Measurements from ENCODE around the gene BRICD5.

BRICD5 gene

DNA sequence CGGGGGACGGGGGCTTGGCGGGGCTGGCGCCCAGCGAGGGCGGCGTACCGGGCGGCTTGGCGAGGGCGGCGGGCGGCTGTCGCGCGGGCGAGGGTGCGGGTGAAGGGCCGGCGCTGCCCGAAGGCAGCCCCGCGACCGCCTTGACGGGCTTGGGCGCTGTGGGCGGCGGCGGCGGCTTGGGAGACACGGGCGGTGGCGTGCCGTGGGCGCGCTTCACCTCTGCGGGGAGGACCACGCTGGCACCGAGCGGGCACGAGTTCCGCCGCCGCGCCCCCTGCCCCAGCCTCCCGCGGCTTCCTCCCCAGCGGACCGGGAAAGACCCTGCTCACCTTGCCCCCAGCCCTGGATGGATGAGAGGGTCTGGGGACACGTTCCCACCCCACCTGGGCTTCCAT is 31.6 kb downstream of the BRICD5 start:
- DNase-seq, result no peak

- peak; percentile 69 for DNase-seq
Measured at GRCh38 chr16:2178321-2179106, 32.1 kb downstream of the BRICD5 start.

DNA sequence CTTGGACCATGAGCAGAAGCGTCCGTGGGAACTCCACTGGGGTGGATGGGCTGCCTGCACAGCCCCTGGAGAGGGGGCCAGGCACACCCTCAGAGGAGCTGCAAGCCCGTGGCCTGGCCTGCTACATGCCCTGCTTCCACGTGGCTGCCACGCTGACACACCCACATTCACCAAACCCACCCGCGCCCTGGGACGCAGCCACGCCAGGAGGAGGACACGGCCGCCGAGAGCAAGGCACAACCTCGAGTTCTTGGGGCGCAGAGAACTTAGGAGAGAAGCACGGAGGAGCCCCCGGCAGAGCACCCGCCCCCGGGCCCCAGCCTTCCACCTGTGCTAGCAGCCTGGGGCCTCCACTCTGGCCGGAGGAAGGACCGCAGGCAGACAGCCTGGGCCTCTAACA is 33.1 kb downstream of the BRICD5 start:
- DNase-seq, result no peak

- DNase-seq, result no peak
Measured at GRCh38 chr16:2177101-2177500, 33.6 kb downstream of the BRICD5 start.

- DNase-seq, result no peak
Measured at GRCh38 chr16:2176047-2176446, 34.6 kb downstream of the BRICD5 start.

GRCh38 chr16:2175454-2175853 is 35.2 kb downstream of the BRICD5 start:
- DNase-seq, result no peak

- DNase-seq, result no peak
Measured at GRCh38 chr16:2174396-2175131, 36.1 kb downstream of the BRICD5 start.

DNA sequence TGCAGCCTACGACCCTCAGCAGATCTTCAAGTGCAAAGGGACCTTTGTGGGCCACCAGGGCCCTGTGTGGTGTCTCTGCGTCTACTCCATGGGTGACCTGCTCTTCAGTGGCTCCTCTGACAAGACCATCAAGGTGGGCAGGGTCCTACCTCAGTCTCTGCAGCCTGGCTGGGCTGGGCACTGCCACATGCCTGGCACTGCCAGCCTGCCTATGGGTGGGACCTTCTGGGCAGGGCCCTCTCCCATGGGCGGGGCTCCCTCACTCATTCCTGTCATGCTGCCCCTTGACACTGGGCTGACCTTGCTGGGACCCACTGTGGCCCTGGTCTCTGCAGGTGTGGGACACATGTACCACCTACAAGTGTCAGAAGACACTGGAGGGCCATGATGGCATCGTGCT is 36.7 kb downstream of the BRICD5 start:
- DNase-seq, result no peak

DNA sequence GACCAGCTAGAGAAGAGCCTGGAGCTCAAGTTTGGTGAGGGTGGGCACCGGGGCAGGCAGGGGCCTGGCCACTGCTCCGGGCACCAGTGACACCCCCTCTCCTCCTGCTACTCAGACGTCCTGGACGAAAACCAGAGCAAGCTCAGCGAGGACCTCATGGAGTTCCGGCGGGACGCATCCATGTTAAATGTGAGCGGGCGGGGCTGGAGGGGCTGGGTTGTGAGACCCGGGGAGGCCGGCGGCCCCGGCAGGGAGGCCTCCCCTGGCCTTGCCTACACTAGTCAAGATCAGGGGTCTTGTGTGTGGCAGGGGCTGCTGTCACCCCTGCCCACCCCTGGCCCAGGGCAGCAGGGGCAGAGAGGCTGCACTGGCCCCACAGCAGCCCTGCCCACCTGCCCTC is 37.3 kb downstream of the BRICD5 start:
- no peak for DNase-seq

DNA sequence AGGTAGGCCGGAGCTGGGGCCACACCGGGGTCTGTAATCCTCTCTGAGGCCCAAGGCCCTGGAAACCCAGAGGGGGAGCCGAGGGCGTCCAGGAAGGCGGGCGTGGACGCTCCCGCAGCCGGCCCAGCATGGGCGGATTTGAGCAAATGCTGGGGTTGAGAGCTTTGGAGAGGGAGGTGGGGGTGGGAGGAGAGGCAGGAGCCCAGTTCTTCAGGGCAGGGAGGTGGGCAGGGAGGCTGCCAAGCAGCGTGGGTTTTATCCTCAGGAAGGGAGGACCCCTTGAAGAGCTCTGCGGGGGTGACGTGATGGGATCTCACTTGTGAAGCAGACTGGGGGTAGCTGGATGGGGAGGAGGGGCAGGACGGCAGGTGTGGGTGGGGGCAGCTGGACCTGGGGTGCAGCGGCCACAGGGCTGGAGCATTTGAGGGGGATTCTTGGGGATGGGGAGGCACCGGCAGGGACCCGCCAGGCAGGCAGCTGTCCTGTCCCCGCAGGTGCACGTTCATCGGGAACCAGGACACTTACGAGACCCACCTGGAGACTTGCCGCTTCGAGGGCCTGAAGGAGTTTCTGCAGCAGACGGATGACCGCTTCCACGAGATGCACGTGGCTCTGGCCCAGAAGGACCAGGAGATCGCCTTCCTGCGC is 37.9 kb downstream of the BRICD5 start:
- no peak for DNase-seq

GRCh38 chr16:2171601-2172178 is 39.0 kb downstream of the BRICD5 start:
- DNase-seq, result no peak

- no peak for DNase-seq
Measured at GRCh38 chr16:2170587-2171435, 39.9 kb downstream of the BRICD5 start.

- no peak for DNase-seq
Measured at GRCh38 chr16:2170080-2170479, 40.6 kb downstream of the BRICD5 start.

DNA sequence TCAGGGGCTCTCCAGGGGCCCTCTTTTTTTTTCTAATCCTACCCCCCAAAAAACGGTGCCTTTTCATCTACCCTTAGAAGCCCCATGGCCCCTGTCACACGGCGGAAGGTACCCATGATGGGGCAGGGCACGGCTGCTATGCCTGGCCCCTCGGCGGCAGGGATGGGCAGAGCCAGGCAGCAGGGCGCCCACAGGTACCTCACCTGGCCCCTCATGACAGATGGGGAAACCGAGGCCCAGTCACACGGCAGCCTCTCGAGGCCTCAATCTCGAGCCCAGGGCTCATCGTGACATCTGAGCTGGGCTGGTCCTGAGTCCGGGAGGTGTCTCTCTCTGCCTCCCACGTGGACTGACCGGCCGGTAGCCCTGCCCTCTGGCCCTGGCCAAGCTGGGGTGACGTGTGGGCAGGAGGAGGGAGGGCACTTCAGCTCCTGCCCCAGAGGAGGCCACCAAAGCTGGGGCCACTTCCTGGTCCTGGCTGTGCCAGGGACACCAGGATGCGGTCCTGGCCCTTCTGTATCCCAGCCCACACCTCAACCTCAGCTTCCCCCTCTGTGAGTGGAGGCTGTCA is 43.5 kb downstream of the BRICD5 start:
- no peak for DNase-seq

DNA sequence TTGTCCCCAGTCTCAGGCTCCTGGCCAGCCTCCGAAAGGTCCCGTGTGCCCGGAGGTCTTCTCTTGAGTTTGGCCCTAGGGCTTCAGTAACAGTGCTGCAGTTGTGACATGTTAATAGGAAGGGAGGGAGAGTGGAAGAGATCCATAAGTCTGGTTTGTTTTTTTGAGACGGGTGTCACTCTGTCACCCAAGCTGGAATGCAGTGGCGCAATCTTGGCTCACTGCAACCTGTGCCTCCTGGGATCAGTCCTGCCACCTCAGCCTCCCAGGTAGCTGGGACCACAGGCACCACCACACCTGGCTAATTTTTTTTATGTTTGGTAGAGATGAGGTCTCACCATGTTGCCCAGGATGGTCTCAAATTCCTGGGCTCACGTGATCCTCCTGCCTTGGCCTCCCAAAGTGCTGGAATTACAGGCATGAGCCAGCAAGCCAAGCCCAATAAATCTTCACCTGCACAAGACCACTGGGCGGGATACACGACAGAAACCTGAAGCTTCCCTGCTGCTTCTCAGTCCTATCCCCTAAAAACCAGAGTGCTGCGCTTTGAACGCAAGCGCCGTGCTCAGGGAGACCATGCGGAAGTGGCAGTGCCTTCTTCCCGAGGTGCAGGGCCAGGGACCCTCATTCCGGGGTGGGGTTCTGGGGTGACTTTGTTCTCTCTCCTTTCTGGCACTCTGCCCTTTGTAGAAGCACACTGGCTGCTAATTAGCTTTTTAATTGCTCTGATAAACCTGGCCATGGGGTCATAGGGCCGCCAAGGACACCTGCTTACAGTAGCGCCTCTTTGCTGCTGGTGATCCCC is 44.2 kb downstream of the BRICD5 start:
- no peak for DNase-seq

- no peak for DNase-seq
Measured at GRCh38 chr16:2165861-2166260, 44.8 kb downstream of the BRICD5 start.

DNA sequence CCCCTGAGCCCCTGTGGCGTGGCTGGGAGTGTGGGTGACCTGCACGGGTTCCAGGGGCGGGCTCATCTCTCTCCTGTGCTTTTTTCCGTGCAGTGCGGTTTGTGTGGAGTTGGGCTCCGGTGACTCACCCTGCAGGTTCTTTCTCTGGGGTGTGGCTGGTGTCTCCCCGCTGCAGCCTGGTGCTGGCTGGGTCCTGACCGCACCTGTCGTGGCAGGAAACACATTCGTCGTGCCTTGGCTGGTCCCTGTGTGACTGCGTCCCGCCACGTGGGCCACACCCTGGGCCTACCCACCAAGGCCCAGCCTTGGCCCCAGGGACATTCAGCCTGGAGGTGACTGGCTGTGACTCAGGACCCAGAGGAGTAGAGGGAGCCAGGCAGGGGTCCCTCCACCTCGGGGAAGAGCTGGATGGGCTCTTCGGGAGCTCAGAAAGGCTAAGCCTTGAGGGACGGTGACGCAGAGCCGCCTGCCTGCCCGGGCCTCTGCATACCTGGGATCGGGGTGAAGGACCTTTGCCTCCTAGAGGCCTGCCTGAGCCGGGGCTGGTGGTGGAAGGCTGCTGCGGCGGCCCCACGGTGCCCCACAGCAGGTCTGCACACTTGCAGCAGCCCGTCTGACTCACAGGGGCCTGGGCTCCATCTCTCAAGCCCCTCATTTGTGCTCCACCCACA is 47.3 kb downstream of the BRICD5 start:
- DNase-seq, result no peak

DNA sequence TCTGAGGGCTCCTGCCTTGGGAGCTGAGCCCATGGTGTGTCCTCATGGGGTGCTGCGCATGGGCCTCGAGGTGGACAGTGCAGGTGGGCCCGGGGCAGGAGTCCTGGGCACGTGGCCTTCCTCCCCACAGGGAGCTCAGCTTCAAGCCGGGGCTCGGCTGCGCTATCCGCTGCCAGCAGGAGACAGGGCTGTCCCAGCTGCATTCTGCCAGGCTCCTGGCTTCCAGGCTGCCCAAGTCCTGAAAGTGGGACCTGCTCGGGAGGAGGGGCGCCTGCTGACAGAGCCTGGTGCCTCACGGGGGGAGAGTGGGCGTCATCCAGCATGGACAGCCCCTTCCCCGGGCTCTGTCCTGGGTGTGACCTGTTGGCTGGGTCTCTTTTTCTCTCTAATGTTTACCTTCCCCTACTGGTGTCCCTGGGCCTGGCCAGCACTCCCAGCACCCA is 48.0 kb downstream of the BRICD5 start:
- no peak for DNase-seq

GRCh38 chr16:2161911-2162310 is 48.8 kb downstream of the BRICD5 start:
- no peak for DNase-seq

- DNase-seq, result no peak
Measured at GRCh38 chr16:2160915-2161551, 49.6 kb downstream of the BRICD5 start.
